Measurements from ENCODE around the gene LSM11. TPM values are rescaled to one million over a fixed set of nuclear protein-coding genes. Genes with fewer than 3 reads are reported as not detected.
"Not testable (repeated sequence)": the region's sequence is repeated elsewhere in the genome, so short reads cannot be mapped to it uniquely, and the experiment has no call there.

Gene LSM11
- total RNA-seq (4.2 and 4.3 TPM in 2 replicates), polyA plus RNA-seq (0.97 and 1.00 TPM in 2 replicates), polyA minus RNA-seq (0.86 and 1.00 TPM in 2 replicates)
- 3.3 TPM for total RNA-seq (2013)

GRCh38 chr5:157743163-157744050 is at the start of gene LSM11:
LSM11 (plus strand) TSS chr5:157743712; CDS start chr5:157743751, 39 bp downstream.
- peak within 1 kb of the TSS; percentile 42 to 81 (median 70) for H3K4me3 ChIP-seq (ENCODE audit: control extremely low read depth in 1 of 5, extremely low read depth in 1 of 5, insufficient read depth in 1 of 5, low read depth in 2 of 5, low read length in 4 of 5)
- no peaks in the 10 kb centered on the region for H4K20me1 ChIP-seq (ENCODE audit: control insufficient read depth, insufficient read depth, low read length, poor library complexity, severe bottlenecking)
- H3K4me3 Mint-ChIP-seq: peak within 1 kb of the TSS; percentile 94
- H3K36me3 ChIP-seq (replicated peaks in 1 of 2; ENCODE audit: control extremely low read depth in 1 of 2, control insufficient read depth in 1 of 2, extremely low read depth in 1 of 2, insufficient read depth in 2 of 2, low read length in 1 of 2): peaks cover 0 to 4% of the 10 kb centered on the region in 2 experiments
- peak within 1 kb of the TSS; percentile 74 for H3K9ac ChIP-seq (ENCODE audit: low read length)
- H3K4me2 ChIP-seq (replicated peaks; ENCODE audit: low read depth, low read length, poor library complexity, severe bottlenecking): peak within 1 kb of the TSS; percentile 89
- ChIA-PET POLR2A (interaction anchor here (0.6 to 1.1 kb wide), 4 partner anchors 23 to 311 kb away, joined by 3 to 4 read pairs (median 3); no protein-coding TSS in a partner anchor), CTCF (interaction anchor here (0.6 to 9.0 kb wide), 77 partner anchors 8 to 1387 kb away, joined by 3 to 100 read pairs (median 4); partner anchors contain the start of genes C5orf52, NIPAL4, SOX30 and THG1L)
- no peaks in the 10 kb centered on the region for H3K27me3 ChIP-seq (replicated peaks in 1 of 4; ENCODE audit: control extremely low read depth in 1 of 4, control insufficient read depth in 3 of 4, insufficient read depth in 4 of 4, low read length in 3 of 4)
- peak within 1 kb of the TSS in 1 of 2 donors; percentile 29 for H3K27ac ChIP-seq (ENCODE audit: low read length in 2 of 2)
- H3K79me2 ChIP-seq (ENCODE audit: control insufficient read depth, insufficient read depth, low read length): peaks cover 8% of the 10 kb centered on the region
- no peaks in the 10 kb centered on the region for H3K27me3 Mint-ChIP-seq
- no peaks in the 10 kb centered on the region for H3K9me3 Mint-ChIP-seq (ENCODE audit: insufficient read depth)
- intact Hi-C loops (cut with micrococcal nuclease): loop anchor here (1.0 to 5.0 kb wide), 8 partner anchors 12 to 415 kb away; partner anchors contain the start of gene THG1L
- ATAC-seq (ENCODE audit: low read depth) (peak; percentile 96), DNase-seq (peak; percentile 95)
- under 1% methylated on average over 77 of the region's 79 CpGs for WGBS (ENCODE audit: insufficient coverage)
- no peaks in the 10 kb centered on the region for H3K9me3 ChIP-seq (ENCODE audit: control extremely low read depth in 1 of 3, control insufficient read depth in 2 of 3, insufficient read depth in 1 of 3, low read length in 2 of 3)
- peak within 1 kb of the TSS; percentile 87 for H3K27ac Mint-ChIP-seq
- peaks cover 24% of the 10 kb centered on the region for H3K4me1 Mint-ChIP-seq
- H3K4me1 ChIP-seq (ENCODE audit: control insufficient read depth in 2 of 2, insufficient read depth in 2 of 2, low read length in 2 of 2): peaks cover 12 to 13% of the 10 kb centered on the region in 2 donors
- peak; percentile 99 for TF ChIP-seq CTCF (IDR thresholded peaks at IDR 0.05)
- no peak for TF ChIP-seq EZH2 (IDR thresholded peaks at IDR 0.05; ENCODE audit: borderline replicate concordance, insufficient read depth, low read depth, low read length, poor library complexity, severe bottlenecking)
- H2AFZ ChIP-seq (ENCODE audit: insufficient read depth, low read depth, low read length, poor library complexity, severe bottlenecking): peak within 1 kb of the TSS; percentile 87

GRCh38 chr5:157693816-157694215 is 49.7 kb upstream of the LSM11 start:
- H3K9me3 ChIP-seq (ENCODE audit: control extremely low read depth in 1 of 3, control insufficient read depth in 2 of 3, insufficient read depth in 1 of 3, low read length in 2 of 3): peaks cover 2 to 23% (median 17%) of the 10 kb centered on the region in 3 donors
- POLR2A ChIA-PET; DNase-seq; H4K20me1 ChIP-seq (ENCODE audit: control insufficient read depth, insufficient read depth, low read length, poor library complexity, severe bottlenecking); H3K27me3 Mint-ChIP-seq; ATAC-seq (ENCODE audit: low read depth); H3K27me3 ChIP-seq (replicated peaks in 1 of 4; ENCODE audit: control extremely low read depth in 1 of 4, control insufficient read depth in 3 of 4, insufficient read depth in 4 of 4, low read length in 3 of 4); H3K4me3 ChIP-seq (ENCODE audit: control extremely low read depth in 1 of 5, extremely low read depth in 1 of 5, insufficient read depth in 1 of 5, low read depth in 2 of 5, low read length in 4 of 5); H3K9me3 Mint-ChIP-seq (ENCODE audit: insufficient read depth); H3K4me1 Mint-ChIP-seq; H3K4me3 Mint-ChIP-seq; H3K36me3 ChIP-seq (replicated peaks in 1 of 2; ENCODE audit: control extremely low read depth in 1 of 2, control insufficient read depth in 1 of 2, extremely low read depth in 1 of 2, insufficient read depth in 2 of 2, low read length in 1 of 2); H3K4me1 ChIP-seq (ENCODE audit: control insufficient read depth in 2 of 2, insufficient read depth in 2 of 2, low read length in 2 of 2); intact Hi-C loops (cut with micrococcal nuclease); H3K27ac Mint-ChIP-seq; H3K4me2 ChIP-seq (replicated peaks; ENCODE audit: low read depth, low read length, poor library complexity, severe bottlenecking); H2AFZ ChIP-seq (ENCODE audit: insufficient read depth, low read depth, low read length, poor library complexity, severe bottlenecking); H3K9ac ChIP-seq (ENCODE audit: low read length); H3K27ac ChIP-seq (ENCODE audit: low read length in 2 of 2); H3K79me2 ChIP-seq (ENCODE audit: control insufficient read depth, insufficient read depth, low read length): not testable (repeated sequence)
- WGBS (ENCODE audit: insufficient coverage): 95% methylated on average over 22 of the region's 25 CpGs
- CTCF ChIA-PET: interaction anchor here (1.6 kb wide), 1 partner anchor 9 kb away, joined by 4 read pairs; no protein-coding TSS in a partner anchor

- H3K9ac ChIP-seq (ENCODE audit: low read length); H3K4me3 Mint-ChIP-seq; H3K4me2 ChIP-seq (replicated peaks; ENCODE audit: low read depth, low read length, poor library complexity, severe bottlenecking); intact Hi-C loops (cut with micrococcal nuclease); ATAC-seq (ENCODE audit: low read depth); H3K4me1 ChIP-seq (ENCODE audit: control insufficient read depth in 2 of 2, insufficient read depth in 2 of 2, low read length in 2 of 2); H3K4me1 Mint-ChIP-seq; POLR2A ChIA-PET; H2AFZ ChIP-seq (ENCODE audit: insufficient read depth, low read depth, low read length, poor library complexity, severe bottlenecking); H3K27me3 ChIP-seq (replicated peaks in 1 of 4; ENCODE audit: control extremely low read depth in 1 of 4, control insufficient read depth in 3 of 4, insufficient read depth in 4 of 4, low read length in 3 of 4); DNase-seq; H3K9me3 Mint-ChIP-seq (ENCODE audit: insufficient read depth); H3K27me3 Mint-ChIP-seq; H3K4me3 ChIP-seq (ENCODE audit: control extremely low read depth in 1 of 5, extremely low read depth in 1 of 5, insufficient read depth in 1 of 5, low read depth in 2 of 5, low read length in 4 of 5); H3K27ac Mint-ChIP-seq; CTCF ChIA-PET; H3K27ac ChIP-seq (ENCODE audit: low read length in 2 of 2); H3K79me2 ChIP-seq (ENCODE audit: control insufficient read depth, insufficient read depth, low read length); H3K36me3 ChIP-seq (replicated peaks in 1 of 2; ENCODE audit: control extremely low read depth in 1 of 2, control insufficient read depth in 1 of 2, extremely low read depth in 1 of 2, insufficient read depth in 2 of 2, low read length in 1 of 2); H4K20me1 ChIP-seq (ENCODE audit: control insufficient read depth, insufficient read depth, low read length, poor library complexity, severe bottlenecking): not testable (repeated sequence)
- H3K9me3 ChIP-seq (ENCODE audit: control extremely low read depth in 1 of 3, control insufficient read depth in 2 of 3, insufficient read depth in 1 of 3, low read length in 2 of 3): peaks cover 6 to 25% (median 16%) of the 10 kb centered on the region in 3 donors
- 100% methylated on average over 1 of the region's 3 CpGs for WGBS (ENCODE audit: insufficient coverage)
Measured at GRCh38 chr5:157696154-157696553, 47.4 kb upstream of the LSM11 start.

All from B cell (primary cell).